Heart left ventricle (tissue), 16 donors: ENCODE results near the gene TDRD9. TPM values are rescaled to one million over a fixed set of nuclear protein-coding genes. Genes with fewer than 3 reads are reported as not detected.

ENCODE experiments used
- ATAC-seq, 4 donors: fragments of 200-7000 bp; cut with Tn5 transposase; one replicate each; pipeline ENCODE4 v1.9.1; 2020 to 2022; ENCODE audit warnings: moderate library complexity in 4 of 4, mild to moderate bottlenecking in 3 of 4, moderate number of reproducible peaks in 1 of 4
- DNase-seq, 5 donors: peaks; one replicate each; pipeline ENCODE4 v3.0.0-alpha.2; 2020
- H3K27ac ChIP-seq, 12 donors: fragments of 200-600 bp; sonication (generic) in 4 of 12; one replicate each; pipeline versions ENCODE4 v1.5.0 to v1.8.0; 2016 to 2022; ENCODE audit warnings: mild to moderate bottlenecking in 2 of 12
- H3K27me3 ChIP-seq, 9 donors: fragments of 200-600 bp; sonication (generic) in 2 of 9; one replicate each; pipeline versions ENCODE4 v1.5.1 to v1.8.0; 2016 to 2022; ENCODE audit warnings: mild to moderate bottlenecking in 3 of 9
- H3K36me3 ChIP-seq, 9 donors: fragments of 200-600 bp; sonication (generic) in 2 of 9; one replicate each; pipeline versions ENCODE4 v1.5.0 to v1.8.0; 2018 to 2022; ENCODE audit warnings: mild to moderate bottlenecking in 2 of 9
- H3K4me1 ChIP-seq, 12 donors: fragments of 200-600 bp; sonication (generic) in 4 of 12; one replicate each; pipeline versions ENCODE4 v1.5.0 to v1.8.0; 2016 to 2022; ENCODE audit warnings: mild to moderate bottlenecking in 3 of 12
- H3K4me3 ChIP-seq, 12 donors: fragments of 200-600 bp; sonication (generic) in 4 of 12; one replicate each; pipeline versions ENCODE4 v1.5.0 to v1.8.0; 2017 to 2022; ENCODE audit warnings: mild to moderate bottlenecking in 9 of 12, moderate library complexity in 4 of 12
- H3K9me3 ChIP-seq, 12 donors: fragments of 200-600 bp; sonication (generic) in 4 of 12; one replicate each; pipeline versions ENCODE4 v1.5.0 to v1.8.0; 2016 to 2022; ENCODE audit warnings: mild to moderate bottlenecking in 1 of 12
- CTCF ChIP-seq, 12 donors: fragments of 200-600 bp; sonication (generic) in 4 of 12; IDR thresholded peaks; one replicate each; pipeline versions ENCODE4 v1.5.0 to v1.8.0; 2018 to 2022; ENCODE audit warnings: antibody characterized with exemption in 12 of 12, mild to moderate bottlenecking in 5 of 12
- POLR2A ChIP-seq, 2 donors: fragments of 450-650 bp; IDR thresholded peaks; one replicate each; pipeline ENCODE4 v1.6.1; 2017; ENCODE audit warnings: antibody characterized with exemption in 2 of 2, mild to moderate bottlenecking in 2 of 2, moderate library complexity in 2 of 2
- WGBS, 4 donors: extraction: QIAGEN DNeasy Blood & Tissue Kit in 2 of 4; methylation state at CpG; one replicate each; pipeline versions ENCODE4 v1.1.5 to v1.1.7; 2013 to 2018; 5-methylcytosine and 5-hydroxymethylcytosine counted together
- intact Hi-C, 10 donors: fragments of 100-400 bp; cut with DNase I; formaldehyde crosslinking; loops; one replicate each; pipeline versions ENCODE4 v1.11.1 to v1.14.2; 2022
- polyA plus RNA-seq, 2 donors: library from polyadenylated mRNA; stranded (reverse); fragments of 200-250 nt; gene quantifications; one replicate each; pipeline ENCODE4 v1.2.3, GENCODE V29; 2013
- total RNA-seq, 9 donors: library from RNA; depleted of rRNA in 2 of 9; stranded (reverse); fragments of >200 nt in 2 of 9; fragmentation: NEBNext Ultra II Directional in 3 of 9; extraction: Animal tissue kit (Norgen Biotek cat#: 25700) in 3 of 9; gene quantifications; one replicate each; pipeline versions ENCODE4 v1.1.0 to v1.2.4, GENCODE V29; 2016 to 2023
- donor health status: ischemic (EF 13 %, LVEDD 7.1; RV severe dilation, severe dysfunction).
- donor health status: healthy with polysubstance abuse.
- donor health status: DM: no; HTN: yes; CAD: no.
- donor health status: DM: no; HTN: no; CAD: no.
- donor health status: ischemic (EF 25% LVEDD 6.9; RV normal size, moderate dysfunction).
- donor health status: ischemic (EF 25% LVEDD 5.7; RV mildly dilated, moderate dysfunction).
- donor health status: healthy.
- donor health status: DM: yes; HTN: yes; CAD: no.
- donor health status: ischemic (EF 35%, LVEDD 5.7; RV mildly dilated, moderate dysfunction).
- donor health status: nonischemic (EF 11% LVEDD 7.7; RV severe dilation, severe dysfunction).
- donor health status: DM: yes; HTN: yes; CAD: no.
- donor health status: PGD.
- donor health status: ischemic (EF 29% LVEDD 5.4; RV normal size, mild dysfunction).
- donor health status: nonischemic (EF 23%, LVEDD 6.1; RV moderate dilation, normal function).

Gene TDRD9
- total and polyA plus RNA-seq, 11 donors, result 1.1 to 9.6 (median 2.1) TPM

- ATAC-seq (no peak), DNase-seq (peak in 3 of 5 donors; percentile 18 to 49 (median 21))
- no peaks in the 10 kb centered on the region for H3K36me3 ChIP-seq
- no peak overlapping the region for H3K4me3 ChIP-seq
- TF ChIP-seq CTCF (IDR thresholded peaks at IDR 0.05) (no peak), POLR2A (IDR thresholded peaks at IDR 0.05) (no peak)
- intact Hi-C loops, result no loop called here
- 79 to 89% (median 82%) methylated on average over 19 to 25 of the region's 25 CpGs for WGBS, 4 donors
- H3K27me3 ChIP-seq, result peaks cover 0 to 16% (median 0%) of the 10 kb centered on the region in 9 donors
- H3K27ac ChIP-seq, result no peak overlapping the region
- H3K4me1 ChIP-seq, result peaks cover 0 to 6% (median 0%) of the 10 kb centered on the region in 12 donors
- no peaks in the 10 kb centered on the region for H3K9me3 ChIP-seq
These were observed 170.2 kb downstream of the TDRD9 start for GRCh38 chr14:104098272-104099095.

- no peak overlapping the region for H3K4me3 ChIP-seq
- no peak overlapping the region for H3K27ac ChIP-seq
- no peaks in the 10 kb centered on the region for H3K36me3 ChIP-seq
- peak in 3 of 5 donors; percentile 18 to 47 (median 18) for DNase-seq
- peaks cover 0 to 15% (median 0%) of the 10 kb centered on the region in 9 donors for H3K27me3 ChIP-seq
- TF ChIP-seq CTCF (IDR thresholded peaks at IDR 0.05) (no peak), POLR2A (IDR thresholded peaks at IDR 0.05) (no peak)
- ATAC-seq, result no peak
- intact Hi-C loops, result no loop called here
- WGBS, 4 donors, result 73 to 81% (median 77%) methylated on average over 9 to 26 of the region's 26 CpGs
- H3K9me3 ChIP-seq, result no peaks in the 10 kb centered on the region
- peaks cover 0 to 5% (median 0%) of the 10 kb centered on the region in 12 donors for H3K4me1 ChIP-seq
These were observed 171.1 kb downstream of the TDRD9 start for GRCh38 chr14:104099096-104100041.

GRCh38 chr14:104100171-104101085, 172.2 kb downstream of the TDRD9 start:
- Histone ChIP-seq H3K36me3 (no peaks in the 10 kb centered on the region), H3K4me3 (no peak overlapping the region), H3K27me3 (peaks cover 0 to 13% (median 0%) of the 10 kb centered on the region in 9 donors), H3K9me3 (no peaks in the 10 kb centered on the region), H3K27ac (no peak overlapping the region), H3K4me1 (no peaks in the 10 kb centered on the region)
- DNase-seq (peak in 3 of 5 donors; percentile 17 to 37 (median 20)), ATAC-seq (no peak)
- intact Hi-C loops, result no loop called here
- TF ChIP-seq POLR2A (IDR thresholded peaks at IDR 0.05), result no peak
- whole genome bisulfite sequencing, 4 donors, result 75 to 86% (median 78%) methylated on average over 10 to 23 of the region's 23 CpGs

GRCh38 chr14:104101086-104101621, 172.9 kb downstream of the TDRD9 start:
- no peak for ATAC-seq
- intact Hi-C loops, result no loop called here
- peak in 2 of 5 donors; percentile 11 to 12 for DNase-seq

More at GRCh38 chr14:104101086-104101621, 172.9 kb downstream of the TDRD9 start:
- Histone ChIP-seq H3K4me1 (no peaks in the 10 kb centered on the region), H3K27me3 (peaks cover 0 to 13% (median 0%) of the 10 kb centered on the region in 9 donors), H3K9me3 (no peaks in the 10 kb centered on the region), H3K27ac (no peak overlapping the region), H3K36me3 (no peaks in the 10 kb centered on the region), H3K4me3 (no peak overlapping the region)
- TF ChIP-seq CTCF (IDR thresholded peaks at IDR 0.05) (no peak), POLR2A (IDR thresholded peaks at IDR 0.05) (no peak)
- WGBS, 4 donors, result 77 to 80% (median 79%) methylated on average over 7 to 16 of the region's 16 CpGs
